ENCODE data around the gene MEGF6. TPM values are rescaled to one million over a fixed set of nuclear protein-coding genes. Genes with fewer than 3 reads are reported as not detected.

Gene MEGF6
- total RNA-seq, 2 experiments from 2014 or later: 57.5 to 62.2 TPM

- ATAC-seq (ENCODE audit: poor library complexity) (peak; percentile 97), DNase-seq (peak; percentile 79 to 96 (median 85))
- peak within 1 kb of the TSS; percentile 86 for H3K4me3 Mint-ChIP-seq
- H3K27ac Mint-ChIP-seq: peak within 1 kb of the TSS; percentile 32
- Histone ChIP-seq H3K4me1 (ENCODE audit: insufficient read depth, low read length) (peaks cover 37% of the 10 kb centered on the region), H3K36me3 (ENCODE audit: insufficient read depth, low read length) (peaks cover 24% of the 10 kb centered on the region), H3K4me3 (ENCODE audit: low read length) (peak within 1 kb of the TSS; percentile 84), H3K27ac (ENCODE audit: low read depth in 1 of 2, low read length in 2 of 2) (peak within 1 kb of the TSS in 1 of 2 donors; percentile 50), H3K27me3 (ENCODE audit: control insufficient read depth in 1 of 2, insufficient read depth in 2 of 2, low read length in 2 of 2) (peaks cover 31 to 34% of the 10 kb centered on the region in 2 experiments), H3K9me3 (ENCODE audit: control insufficient read depth in 1 of 2, insufficient read depth in 1 of 2, low read length in 2 of 2) (peaks cover 0 to 22% of the 10 kb centered on the region in 2 experiments)
- CTCF ChIA-PET: interaction anchor here (0.6 to 2.1 kb wide), 3 partner anchors 24 to 31 kb away, joined by 3 to 6 read pairs (median 4); partner anchors contain the start of gene TPRG1L
- H3K36me3 Mint-ChIP-seq (ENCODE audit: low read depth): peaks cover 29% of the 10 kb centered on the region
- intact Hi-C loops (cut with DNase I, micrococcal nuclease): loop anchor here in 1 of 2 experiments (1.0 to 5.0 kb wide), 4 partner anchors 25 to 147 kb away; partner anchors contain the start of gene LRRC47
- H3K4me1 Mint-ChIP-seq (ENCODE audit: low read depth): peaks cover 37% of the 10 kb centered on the region
- POLR2A ChIA-PET: interaction anchor here (1.2 to 1.4 kb wide), 2 partner anchors 24 to 25 kb away, joined by 3 to 4 read pairs; partner anchors contain the start of gene TPRG1L
- no peak for TF ChIP-seq CTCF (IDR thresholded peaks at IDR 0.05)
- H3K27me3 Mint-ChIP-seq: peaks cover 32% of the 10 kb centered on the region
- H3K9me3 Mint-ChIP-seq: no peaks in the 10 kb centered on the region
Observed at GRCh38 chr1:3649342-3650247, 38.3 kb upstream of the MEGF6 start, which contains the start of gene WRAP73. Gene WRAP73, minus strand, starts transcription at chr1:3650103. Its CDS starts 104 bp downstream, at chr1:3649999.

GRCh38 chr1:3646596-3646995, 35.3 kb upstream of the MEGF6 start:
- no peak overlapping the region for H3K4me3 Mint-ChIP-seq
- H3K27ac ChIP-seq (ENCODE audit: low read depth in 1 of 2, low read length in 2 of 2): no peak overlapping the region
- DNase-seq: no peak

More at GRCh38 chr1:3646596-3646995, 35.3 kb upstream of the MEGF6 start:
- H3K4me1 Mint-ChIP-seq (ENCODE audit: low read depth): peaks cover 32% of the 10 kb centered on the region
- ChIA-PET POLR2A (no interaction called here), CTCF (interaction anchor here (1.5 kb wide), 1 partner anchor 28 kb away, joined by 4 read pairs; no protein-coding TSS in a partner anchor)
- peaks cover 31% of the 10 kb centered on the region for H3K36me3 ChIP-seq (ENCODE audit: insufficient read depth, low read length)
- H3K4me3 ChIP-seq (ENCODE audit: low read length): no peak overlapping the region
- TF ChIP-seq CTCF (IDR thresholded peaks at IDR 0.05): no peak
- peaks cover 28% of the 10 kb centered on the region for H3K4me1 ChIP-seq (ENCODE audit: insufficient read depth, low read length)
- no peak overlapping the region for H3K27ac Mint-ChIP-seq
- H3K9me3 ChIP-seq (ENCODE audit: control insufficient read depth in 1 of 2, insufficient read depth in 1 of 2, low read length in 2 of 2): peaks cover 0 to 12% of the 10 kb centered on the region in 2 experiments
- intact Hi-C loops (cut with DNase I, micrococcal nuclease): loop anchor here in 1 of 2 experiments (5.0 kb wide), 1 partner anchor 76 kb away; no protein-coding TSS in a partner anchor
- H3K27me3 ChIP-seq (ENCODE audit: control insufficient read depth in 1 of 2, insufficient read depth in 2 of 2, low read length in 2 of 2): peaks cover 12% of the 10 kb centered on the region in 2 experiments
- ATAC-seq (ENCODE audit: poor library complexity): no peak
- peaks cover 46% of the 10 kb centered on the region for H3K36me3 Mint-ChIP-seq (ENCODE audit: low read depth)
- H3K27me3 Mint-ChIP-seq: peaks cover 16% of the 10 kb centered on the region
- H3K9me3 Mint-ChIP-seq: no peaks in the 10 kb centered on the region

Measured in CD4-positive, alpha-beta T cell (primary cell).